ENCODE measurements around the gene SLC22A23.

GRCh38 chr6:3426927-3427686 lies 29.7 kb downstream of the SLC22A23 start:
- TF ChIP-seq, protein P1, sequence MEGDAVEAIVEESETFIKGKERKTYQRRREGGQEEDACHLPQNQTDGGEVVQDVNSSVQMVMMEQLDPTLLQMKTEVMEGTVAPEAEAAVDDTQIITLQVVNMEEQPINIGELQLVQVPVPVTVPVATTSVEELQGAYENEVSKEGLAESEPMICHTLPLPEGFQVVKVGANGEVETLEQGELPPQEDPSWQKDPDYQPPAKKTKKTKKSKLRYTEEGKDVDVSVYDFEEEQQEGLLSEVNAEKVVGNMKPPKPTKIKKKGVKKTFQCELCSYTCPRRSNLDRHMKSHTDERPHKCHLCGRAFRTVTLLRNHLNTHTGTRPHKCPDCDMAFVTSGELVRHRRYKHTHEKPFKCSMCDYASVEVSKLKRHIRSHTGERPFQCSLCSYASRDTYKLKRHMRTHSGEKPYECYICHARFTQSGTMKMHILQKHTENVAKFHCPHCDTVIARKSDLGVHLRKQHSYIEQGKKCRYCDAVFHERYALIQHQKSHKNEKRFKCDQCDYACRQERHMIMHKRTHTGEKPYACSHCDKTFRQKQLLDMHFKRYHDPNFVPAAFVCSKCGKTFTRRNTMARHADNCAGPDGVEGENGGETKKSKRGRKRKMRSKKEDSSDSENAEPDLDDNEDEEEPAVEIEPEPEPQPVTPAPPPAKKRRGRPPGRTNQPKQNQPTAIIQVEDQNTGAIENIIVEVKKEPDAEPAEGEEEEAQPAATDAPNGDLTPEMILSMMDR (IDR thresholded peaks at IDR 0.05) = no peak
- no peak for TF ChIP-seq EP300 (IDR thresholded peaks at IDR 0.05)

All from esophagus muscularis mucosa (tissue), 3 donors.